GM13976 (cell line): ENCODE measurements around the gene AQP9.

ENCODE experiments used
- DNase-seq: peaks from one replicate; pipeline ENCODE4 v3.0.0; 2012; ENCODE audit warnings: low spot score
- CTCF ChIP-seq: IDR thresholded peaks from 2 replicates; pipeline ENCODE4 v1.5.1; 2012; ENCODE audit warnings: borderline replicate concordance, mild to moderate bottlenecking; ENCODE audit not compliant: insufficient read depth; ENCODE audit errors: extremely low read depth, missing control alignments, control extremely low read depth
- in situ Hi-C: fragments of 300-500 bp; cut with MboI; formaldehyde crosslinking; loops from one replicate; pipeline ENCODE4 v1.12.0; 2022; ENCODE audit warnings: low sequenced_read_pairs, mixed read lengths, inconsistent platforms; ENCODE audit not compliant: unreplicated experiment

The AQP9 gene

GRCh38 chr15:58163985-58164384 lies 25.8 kb downstream of the AQP9 start:
- in situ Hi-C loops: no loop called here
- TF ChIP-seq CTCF: no peak
- DNase-seq: no peak

GRCh38 chr15:58164926-58165325 lies 26.7 kb downstream of the AQP9 start:
- DNase-seq: no peak
- no peak for TF ChIP-seq CTCF
- in situ Hi-C loops: no loop called here

GRCh38 chr15:58165661-58166060 lies 27.5 kb downstream of the AQP9 start:
- no peak for DNase-seq
- no peak for TF ChIP-seq CTCF
- in situ Hi-C loops: no loop called here

GRCh38 chr15:58167095-58167691 lies 29.0 kb downstream of the AQP9 start:
- DNase-seq: no peak
- in situ Hi-C loops: no loop called here
- TF ChIP-seq CTCF: no peak

GRCh38 chr15:58169934-58170333 lies 31.8 kb downstream of the AQP9 start:
- no peak for DNase-seq
- no peak for TF ChIP-seq CTCF
- in situ Hi-C loops: no loop called here

GRCh38 chr15:58171476-58172061 lies 33.4 kb downstream of the AQP9 start:
- in situ Hi-C loops: no loop called here
- no peak for TF ChIP-seq CTCF
- DNase-seq: no peak

- TF ChIP-seq CTCF: no peak
- DNase-seq: no peak
- in situ Hi-C loops: no loop called here
Measured at GRCh38 chr15:58174709-58175108, 36.5 kb downstream of the AQP9 start.
